K562 (cell line): ENCODE data around the gene PM20D1. TPM values are rescaled to one million over a fixed set of nuclear protein-coding genes. Genes with fewer than 3 reads are reported as not detected.

Experiments
- ATAC-seq: fragments of 200-7000 bp; cut with Tn5 transposase; 3 replicates; pipeline ENCODE4 v1.9.1; 2020; ENCODE audit warnings: moderate library complexity
- BruUV-seq: library from RNA; stranded (reverse); fragments of 400-500 nt; replicated peaks from 2 replicates; lab custom pipeline; 2021; lab: Mats Ljungman, UMichigan
- CTCF ChIA-PET: fragments of 300-600 bp; formaldehyde crosslinking; extraction: SDS; loops from one replicate; lab custom pipeline; 2021; ENCODE audit warnings: low intra/inter-chr PET ratio; lab: Yijun Ruan, JAX
- POLR2A ChIA-PET: fragments of 300-600, 350-650 bp; sonication (Branson Sonifier 250); formaldehyde crosslinking; extraction: SDS; loops from one replicate; lab custom pipeline; 2021; ENCODE audit warnings: antibody characterized with exemption, inconsistent platforms; lab: Yijun Ruan, JAX
- DNase-seq, 4 experiments: peaks; one replicate each; pipeline versions ENCODE4 v3.0.0 to v3.0.0-alpha.2; 2011 to 2018; ENCODE audit warnings: low spot score in 3 of 4, mixed read lengths in 3 of 4; ENCODE audit errors: extremely low read depth in 1 of 4
- FAIRE-seq: peaks from 2 replicates; lab custom pipeline; 2011; peaks lifted over from hg19 to GRCh38; lab: Jason Lieb, UNC
- H2AFZ ChIP-seq: 2 replicates; pipeline ENCODE4 v1.6.0; 2011; ENCODE audit warnings: low read depth, low read length, control low read depth, inconsistent platforms
- H3K27ac ChIP-seq: fragments of 200-600 bp; 3 replicates; pipeline ENCODE4 v1.8.0; 2011; ENCODE audit warnings: low read depth, mild to moderate bottlenecking, control low read depth, inconsistent platforms, low read length, moderate library complexity, mixed read lengths; ENCODE audit errors: extremely low read depth
- H3K27me3 ChIP-seq, 2 experiments: fragments of 300-600 bp in 1 of 2; 2 replicates in 1 of 2; 3 replicates in 1 of 2; pipeline versions ENCODE4 v1.6.0 to v1.8.0; 2011; ENCODE audit warnings: inconsistent platforms in 2 of 2, low read length in 2 of 2, mild to moderate bottlenecking in 1 of 2, mixed read lengths in 1 of 2, moderate library complexity in 1 of 2; ENCODE audit not compliant: control insufficient read depth in 2 of 2, insufficient read depth in 2 of 2
- H3K36me3 ChIP-seq: fragments of 300-600 bp; 3 replicates; pipeline ENCODE4 v1.8.0; 2011; ENCODE audit warnings: mild to moderate bottlenecking, low read length, inconsistent platforms; ENCODE audit not compliant: control insufficient read depth, insufficient read depth
- H3K4me1 ChIP-seq, 2 experiments: fragments of 200-600 bp in 1 of 2; replicated peaks in 1 of 2; 2 replicates in 1 of 2; 3 replicates in 1 of 2; pipeline versions ENCODE4 v1.5.1 to v1.8.0; 2011; ENCODE audit warnings: inconsistent platforms in 2 of 2, low read length in 2 of 2, mild to moderate bottlenecking in 1 of 2, mixed read lengths in 1 of 2, moderate library complexity in 1 of 2; ENCODE audit not compliant: control insufficient read depth in 2 of 2, insufficient read depth in 2 of 2
- H3K4me2 ChIP-seq: 2 replicates; pipeline ENCODE4 v1.6.1; 2011; ENCODE audit warnings: low read length, control low read depth, inconsistent platforms, mixed read lengths; ENCODE audit not compliant: insufficient read depth
- H3K4me3 ChIP-seq: fragments of 200-600 bp; sonication (generic), shearing (Covaris generic); 2 replicates; pipeline ENCODE4 v1.5.1; 2016; ENCODE audit warnings: control low read depth, inconsistent platforms
- H3K79me2 ChIP-seq: fragments of 200-600 bp; 3 replicates; pipeline ENCODE4 v1.8.0; 2011; ENCODE audit warnings: low read length, inconsistent platforms; ENCODE audit not compliant: control insufficient read depth, insufficient read depth
- H3K9ac ChIP-seq, 2 experiments: 2 replicates each; pipeline versions ENCODE4 v1.6.0 to v1.6.1; 2011; ENCODE audit warnings: low read depth in 2 of 2, low read length in 2 of 2, control low read depth in 1 of 2, inconsistent platforms in 1 of 2, mild to moderate bottlenecking in 1 of 2, mixed read lengths in 1 of 2; ENCODE audit not compliant: insufficient read depth in 1 of 2
- H3K9me1 ChIP-seq: one replicate; pipeline ENCODE4 v1.6.0; 2011; ENCODE audit warnings: inconsistent platforms, mild to moderate bottlenecking, low read length, moderate library complexity; ENCODE audit not compliant: control insufficient read depth, insufficient read depth
- H3K9me3 ChIP-seq: replicated peaks from 2 replicates; pipeline ENCODE4 v1.5.1; 2011; ENCODE audit warnings: low read depth, low read length, inconsistent platforms; ENCODE audit not compliant: control insufficient read depth, insufficient read depth
- H4K20me1 ChIP-seq: replicated peaks from 2 replicates; pipeline ENCODE4 v1.6.1; 2011; ENCODE audit warnings: low read length, inconsistent platforms, mixed read lengths; ENCODE audit not compliant: control insufficient read depth, insufficient read depth
- FOXA3 ChIP-seq, 2 experiments: fragments of 450-650 bp in 1 of 2; sonication (generic) in 1 of 2; formaldehyde crosslinking; IDR thresholded peaks in 1 of 2; conservative IDR thresholded peaks in 1 of 2; 2 replicates each; pipeline versions ENCODE4 v1.4.0 to v1.8.0; 2020 to 2022; ENCODE audit warnings: mild to moderate bottlenecking in 2 of 2, missing genetic modification reagents in 1 of 2
- MEF2A ChIP-seq: IDR thresholded peaks from 2 replicates; pipeline ENCODE4 v1.6.1; 2011; ENCODE audit warnings: low read depth, mild to moderate bottlenecking, low read length, moderate library complexity; ENCODE audit not compliant: control insufficient read depth
- MEF2D ChIP-seq: conservative IDR thresholded peaks from 2 replicates; pipeline ENCODE4 v1.6.1; 2016; ENCODE audit warnings: low read depth, missing genetic modification characterization, missing compliant biosample characterization
- STAT5B ChIP-seq: fragments of 250-450 bp; sonication (Bioruptor Pico); IDR thresholded peaks from 2 replicates; pipeline ENCODE4 v1.8.0; 2021; ENCODE audit warnings: mild to moderate bottlenecking, inconsistent platforms
- TARDBP ChIP-seq: fragments of 450-650 bp; IDR thresholded peaks from 2 replicates; pipeline ENCODE4 v1.6.1; 2016
- WGBS: fragments of 100-300 bp; shearing (Covaris generic); methylation state at CpG from one replicate; pipeline ENCODE4 v1.1.6; 2016; ENCODE audit warnings: low coverage, mixed read lengths; ENCODE audit not compliant: insufficient coverage; ENCODE audit errors: missing lambda C conversion rate; 5-methylcytosine and 5-hydroxymethylcytosine counted together
- in situ Hi-C: fragments of 300-500 bp; cut with MboI; formaldehyde crosslinking; loops from 4 replicates; pipeline ENCODE4 v1.15.0; 2018; ENCODE audit warnings: inconsistent platforms, mixed read lengths
- intact Hi-C: fragments of 100-400 bp; cut with micrococcal nuclease; formaldehyde crosslinking; loops from 2 replicates; pipeline ENCODE4 v1.14.2; 2022
- polyA plus RNA-seq, 8 experiments: library from polyadenylated mRNA; depleted of rRNA in 4 of 8; stranded (reverse) in 5 of 8; unstranded in 3 of 8; fragments of >200 nt; fragmentation: Nextera tagmentation in 2 of 8; fragmentation: Illumina TruSeq in 1 of 8; extraction: Ambion mirVana in 2 of 8; extraction: Trizol in 1 of 8; gene quantifications; 2 replicates each; pipeline versions ENCODE4 v1.2.1 to v1.2.3, GENCODE V29; 2011 to 2014; ENCODE audit warnings: inconsistent platforms in 1 of 8, missing spikeins in 1 of 8
- total RNA-seq, 7 experiments: library from RNA; depleted of rRNA in 6 of 7; stranded (reverse); fragments of >200 nt in 6 of 7; fragmentation: Illumina TruSeq in 2 of 7; extraction: Trizol in 2 of 7; gene quantifications; 2 replicates each; pipeline versions ENCODE4 v1.2.1 to v1.2.3, GENCODE V29; 2011 to 2021; ENCODE audit warnings: low replicate concordance in 1 of 7
- TF ChIP-seq, protein P1 (sequence below): fragments of 450-650 bp; IDR thresholded peaks from 2 replicates; pipeline ENCODE4 v1.6.1; 2018; ENCODE audit not compliant: partially characterized antibody
- TF ChIP-seq, protein P2 (sequence below): fragments of 250-450 bp; sonication (Bioruptor Pico); IDR thresholded peaks from 2 replicates; pipeline ENCODE4 v1.4.0; 2020; ENCODE audit warnings: borderline replicate concordance
- TF ChIP-seq, protein P3 (sequence below): fragments of 250-450 bp; sonication (Bioruptor Pico); IDR thresholded peaks from 2 replicates; pipeline ENCODE4 v1.8.0; 2022; ENCODE audit warnings: inconsistent platforms, mild to moderate bottlenecking, moderate library complexity, borderline replicate concordance
- TF ChIP-seq, protein P4 (sequence below): fragments of 450-650 bp; IDR thresholded peaks from 2 replicates; pipeline ENCODE4 v1.6.1; 2016; ENCODE audit warnings: borderline replicate concordance

Gene PM20D1
- total and polyA plus RNA-seq, 9 of the 15 experiments (the other 6 are each of a cell fraction or from before 2014, with no cell fraction given) = not detected

DNA sequence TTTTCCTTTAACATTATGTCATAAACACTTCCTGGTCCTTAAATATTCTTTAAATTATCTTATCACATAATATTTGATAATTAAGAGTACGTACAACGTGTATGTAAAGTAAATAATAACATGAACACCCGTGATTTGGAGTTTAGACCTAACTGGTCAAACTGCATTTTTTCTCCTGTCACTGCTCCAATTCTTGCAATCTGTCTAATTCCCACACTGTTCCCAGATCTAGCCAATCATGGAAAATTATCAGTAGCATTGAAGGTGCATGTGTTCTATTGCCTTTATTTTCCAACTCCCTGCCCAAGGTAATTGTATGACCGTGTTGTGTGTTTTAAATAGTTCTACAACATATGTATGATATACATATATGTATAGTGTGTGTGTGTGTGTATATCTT lies 2.1 kb upstream of the PM20D1 start:
- H2AFZ ChIP-seq = no peak overlapping the region
- no TSS peak for BruUV-seq
- no peaks in the 10 kb centered on the region for H3K36me3 ChIP-seq
- no peak overlapping the region for H3K4me2 ChIP-seq
- H3K9ac ChIP-seq = no peak overlapping the region
- DNase-seq (no peak), FAIRE-seq (no peak), ATAC-seq (no peak)
- no peaks in the 10 kb centered on the region for H4K20me1 ChIP-seq
- in situ Hi-C loops (no loop called here), intact Hi-C loops (no loop called here)
- under 1% methylated on average over 4 of the region's 4 CpGs for WGBS
- H3K4me1 ChIP-seq = peaks cover 0 to 6% of the 10 kb centered on the region in 2 experiments; a peak in 2 of 5 replicates
- POLR2A ChIA-PET = no interaction called here
- no peak overlapping the region for H3K27ac ChIP-seq
- CTCF ChIA-PET = no interaction called here
- H3K9me1 ChIP-seq = no peaks in the 10 kb centered on the region
- H3K9me3 ChIP-seq = no peaks in the 10 kb centered on the region; the same call in 1 of the 2 replicates
- H3K79me2 ChIP-seq = no peaks in the 10 kb centered on the region
- H3K27me3 ChIP-seq = peaks cover 3 to 13% of the 10 kb centered on the region in 2 experiments; a peak in 3 of 5 replicates
- H3K4me3 ChIP-seq = no peak overlapping the region
- TF ChIP-seq, protein P1, sequence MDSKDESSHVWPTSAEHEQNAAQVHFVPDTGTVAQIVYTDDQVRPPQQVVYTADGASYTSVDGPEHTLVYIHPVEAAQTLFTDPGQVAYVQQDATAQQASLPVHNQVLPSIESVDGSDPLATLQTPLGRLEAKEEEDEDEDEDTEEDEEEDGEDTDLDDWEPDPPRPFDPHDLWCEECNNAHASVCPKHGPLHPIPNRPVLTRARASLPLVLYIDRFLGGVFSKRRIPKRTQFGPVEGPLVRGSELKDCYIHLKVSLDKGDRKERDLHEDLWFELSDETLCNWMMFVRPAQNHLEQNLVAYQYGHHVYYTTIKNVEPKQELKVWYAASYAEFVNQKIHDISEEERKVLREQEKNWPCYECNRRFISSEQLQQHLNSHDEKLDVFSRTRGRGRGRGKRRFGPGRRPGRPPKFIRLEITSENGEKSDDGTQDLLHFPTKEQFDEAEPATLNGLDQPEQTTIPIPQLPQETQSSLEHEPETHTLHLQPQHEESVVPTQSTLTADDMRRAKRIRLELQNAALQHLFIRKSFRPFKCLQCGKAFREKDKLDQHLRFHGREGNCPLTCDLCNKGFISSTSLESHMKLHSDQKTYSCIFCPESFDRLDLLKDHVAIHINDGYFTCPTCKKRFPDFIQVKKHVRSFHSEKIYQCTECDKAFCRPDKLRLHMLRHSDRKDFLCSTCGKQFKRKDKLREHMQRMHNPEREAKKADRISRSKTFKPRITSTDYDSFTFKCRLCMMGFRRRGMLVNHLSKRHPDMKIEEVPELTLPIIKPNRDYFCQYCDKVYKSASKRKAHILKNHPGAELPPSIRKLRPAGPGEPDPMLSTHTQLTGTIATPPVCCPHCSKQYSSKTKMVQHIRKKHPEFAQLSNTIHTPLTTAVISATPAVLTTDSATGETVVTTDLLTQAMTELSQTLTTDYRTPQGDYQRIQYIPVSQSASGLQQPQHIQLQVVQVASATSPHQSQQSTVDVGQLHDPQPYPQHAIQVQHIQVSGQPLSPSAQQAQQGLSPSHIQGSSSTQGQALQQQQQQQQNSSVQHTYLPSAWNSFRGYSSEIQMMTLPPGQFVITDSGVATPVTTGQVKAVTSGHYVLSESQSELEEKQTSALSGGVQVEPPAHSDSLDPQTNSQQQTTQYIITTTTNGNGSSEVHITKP = no peak
- TF ChIP-seq MEF2D (tag) = no peak
- TF ChIP-seq, protein P2, sequence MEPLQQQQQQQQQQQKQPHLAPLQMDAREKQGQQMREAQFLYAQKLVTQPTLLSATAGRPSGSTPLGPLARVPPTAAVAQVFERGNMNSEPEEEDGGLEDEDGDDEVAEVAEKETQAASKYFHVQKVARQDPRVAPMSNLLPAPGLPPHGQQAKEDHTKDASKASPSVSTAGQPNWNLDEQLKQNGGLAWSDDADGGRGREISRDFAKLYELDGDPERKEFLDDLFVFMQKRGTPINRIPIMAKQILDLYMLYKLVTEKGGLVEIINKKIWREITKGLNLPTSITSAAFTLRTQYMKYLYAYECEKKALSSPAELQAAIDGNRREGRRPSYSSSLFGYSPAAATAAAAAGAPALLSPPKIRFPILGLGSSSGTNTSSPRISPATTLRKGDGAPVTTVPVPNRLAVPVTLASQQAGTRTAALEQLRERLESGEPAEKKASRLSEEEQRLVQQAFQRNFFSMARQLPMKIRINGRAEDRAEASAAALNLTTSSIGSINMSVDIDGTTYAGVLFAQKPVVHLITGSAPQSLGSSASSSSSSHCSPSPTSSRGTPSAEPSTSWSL (CRISPR knock-in tag) = no peak
- no peak for TF ChIP-seq MEF2A
- TF ChIP-seq FOXA3 (CRISPR knock-in tag; conservative IDR thresholded peaks at IDR 0.05 in 1 of 2, IDR thresholded peaks at IDR 0.05 in 1 of 2) = no peak
- TF ChIP-seq, protein P3, sequence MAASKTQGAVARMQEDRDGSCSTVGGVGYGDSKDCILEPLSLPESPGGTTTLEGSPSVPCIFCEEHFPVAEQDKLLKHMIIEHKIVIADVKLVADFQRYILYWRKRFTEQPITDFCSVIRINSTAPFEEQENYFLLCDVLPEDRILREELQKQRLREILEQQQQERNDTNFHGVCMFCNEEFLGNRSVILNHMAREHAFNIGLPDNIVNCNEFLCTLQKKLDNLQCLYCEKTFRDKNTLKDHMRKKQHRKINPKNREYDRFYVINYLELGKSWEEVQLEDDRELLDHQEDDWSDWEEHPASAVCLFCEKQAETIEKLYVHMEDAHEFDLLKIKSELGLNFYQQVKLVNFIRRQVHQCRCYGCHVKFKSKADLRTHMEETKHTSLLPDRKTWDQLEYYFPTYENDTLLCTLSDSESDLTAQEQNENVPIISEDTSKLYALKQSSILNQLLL (CRISPR knock-in tag) = no peak
- no peak for TF ChIP-seq STAT5B (CRISPR knock-in tag)
- TF ChIP-seq, protein P4, sequence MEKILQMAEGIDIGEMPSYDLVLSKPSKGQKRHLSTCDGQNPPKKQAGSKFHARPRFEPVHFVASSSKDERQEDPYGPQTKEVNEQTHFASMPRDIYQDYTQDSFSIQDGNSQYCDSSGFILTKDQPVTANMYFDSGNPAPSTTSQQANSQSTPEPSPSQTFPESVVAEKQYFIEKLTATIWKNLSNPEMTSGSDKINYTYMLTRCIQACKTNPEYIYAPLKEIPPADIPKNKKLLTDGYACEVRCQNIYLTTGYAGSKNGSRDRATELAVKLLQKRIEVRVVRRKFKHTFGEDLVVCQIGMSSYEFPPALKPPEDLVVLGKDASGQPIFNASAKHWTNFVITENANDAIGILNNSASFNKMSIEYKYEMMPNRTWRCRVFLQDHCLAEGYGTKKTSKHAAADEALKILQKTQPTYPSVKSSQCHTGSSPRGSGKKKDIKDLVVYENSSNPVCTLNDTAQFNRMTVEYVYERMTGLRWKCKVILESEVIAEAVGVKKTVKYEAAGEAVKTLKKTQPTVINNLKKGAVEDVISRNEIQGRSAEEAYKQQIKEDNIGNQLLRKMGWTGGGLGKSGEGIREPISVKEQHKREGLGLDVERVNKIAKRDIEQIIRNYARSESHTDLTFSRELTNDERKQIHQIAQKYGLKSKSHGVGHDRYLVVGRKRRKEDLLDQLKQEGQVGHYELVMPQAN = no peak
- TF ChIP-seq TARDBP = no peak
